K562 (cell line): ENCODE results near the gene HCRTR1. TPM values are rescaled to one million over a fixed set of nuclear protein-coding genes. Genes with fewer than 3 reads are reported as not detected.

Experiments
- ATAC-seq: fragments of 200-7000 bp; cut with Tn5 transposase; 3 replicates; pipeline ENCODE4 v1.9.1; 2020; ENCODE audit warnings: moderate library complexity
- BruUV-seq: library from RNA; stranded (reverse); fragments of 400-500 nt; replicated peaks from 2 replicates; lab custom pipeline; 2021; lab: Mats Ljungman, UMichigan
- CTCF ChIA-PET: fragments of 300-600 bp; formaldehyde crosslinking; extraction: SDS; loops from one replicate; lab custom pipeline; 2021; ENCODE audit warnings: low intra/inter-chr PET ratio; lab: Yijun Ruan, JAX
- POLR2A ChIA-PET: fragments of 300-600, 350-650 bp; sonication (Branson Sonifier 250); formaldehyde crosslinking; extraction: SDS; loops from one replicate; lab custom pipeline; 2021; ENCODE audit warnings: antibody characterized with exemption, inconsistent platforms; lab: Yijun Ruan, JAX
- DNase-seq, 4 experiments: peaks; one replicate each; pipeline versions ENCODE4 v3.0.0 to v3.0.0-alpha.2; 2011 to 2018; ENCODE audit warnings: low spot score in 3 of 4, mixed read lengths in 3 of 4; ENCODE audit errors: extremely low read depth in 1 of 4
- FAIRE-seq: peaks from 2 replicates; lab custom pipeline; 2011; peaks lifted over from hg19 to GRCh38; lab: Jason Lieb, UNC
- H2AFZ ChIP-seq: 2 replicates; pipeline ENCODE4 v1.6.0; 2011; ENCODE audit warnings: low read depth, low read length, control low read depth, inconsistent platforms
- H3K27ac ChIP-seq: fragments of 200-600 bp; 3 replicates; pipeline ENCODE4 v1.8.0; 2011; ENCODE audit warnings: low read depth, mild to moderate bottlenecking, control low read depth, inconsistent platforms, low read length, moderate library complexity, mixed read lengths; ENCODE audit errors: extremely low read depth
- H3K27me3 ChIP-seq, 2 experiments: fragments of 300-600 bp in 1 of 2; 2 replicates in 1 of 2; 3 replicates in 1 of 2; pipeline versions ENCODE4 v1.6.0 to v1.8.0; 2011; ENCODE audit warnings: inconsistent platforms in 2 of 2, low read length in 2 of 2, mild to moderate bottlenecking in 1 of 2, mixed read lengths in 1 of 2, moderate library complexity in 1 of 2; ENCODE audit not compliant: control insufficient read depth in 2 of 2, insufficient read depth in 2 of 2
- H3K36me3 ChIP-seq: fragments of 300-600 bp; 3 replicates; pipeline ENCODE4 v1.8.0; 2011; ENCODE audit warnings: mild to moderate bottlenecking, low read length, inconsistent platforms; ENCODE audit not compliant: control insufficient read depth, insufficient read depth
- H3K4me1 ChIP-seq, 2 experiments: fragments of 200-600 bp in 1 of 2; replicated peaks in 1 of 2; 2 replicates in 1 of 2; 3 replicates in 1 of 2; pipeline versions ENCODE4 v1.5.1 to v1.8.0; 2011; ENCODE audit warnings: inconsistent platforms in 2 of 2, low read length in 2 of 2, mild to moderate bottlenecking in 1 of 2, mixed read lengths in 1 of 2, moderate library complexity in 1 of 2; ENCODE audit not compliant: control insufficient read depth in 2 of 2, insufficient read depth in 2 of 2
- H3K4me2 ChIP-seq: 2 replicates; pipeline ENCODE4 v1.6.1; 2011; ENCODE audit warnings: low read length, control low read depth, inconsistent platforms, mixed read lengths; ENCODE audit not compliant: insufficient read depth
- H3K4me3 ChIP-seq: fragments of 200-600 bp; sonication (generic), shearing (Covaris generic); 2 replicates; pipeline ENCODE4 v1.5.1; 2016; ENCODE audit warnings: control low read depth, inconsistent platforms
- H3K79me2 ChIP-seq: fragments of 200-600 bp; 3 replicates; pipeline ENCODE4 v1.8.0; 2011; ENCODE audit warnings: low read length, inconsistent platforms; ENCODE audit not compliant: control insufficient read depth, insufficient read depth
- H3K9ac ChIP-seq, 2 experiments: 2 replicates each; pipeline versions ENCODE4 v1.6.0 to v1.6.1; 2011; ENCODE audit warnings: low read depth in 2 of 2, low read length in 2 of 2, control low read depth in 1 of 2, inconsistent platforms in 1 of 2, mild to moderate bottlenecking in 1 of 2, mixed read lengths in 1 of 2; ENCODE audit not compliant: insufficient read depth in 1 of 2
- H3K9me1 ChIP-seq: one replicate; pipeline ENCODE4 v1.6.0; 2011; ENCODE audit warnings: inconsistent platforms, mild to moderate bottlenecking, low read length, moderate library complexity; ENCODE audit not compliant: control insufficient read depth, insufficient read depth
- H3K9me3 ChIP-seq: replicated peaks from 2 replicates; pipeline ENCODE4 v1.5.1; 2011; ENCODE audit warnings: low read depth, low read length, inconsistent platforms; ENCODE audit not compliant: control insufficient read depth, insufficient read depth
- H4K20me1 ChIP-seq: replicated peaks from 2 replicates; pipeline ENCODE4 v1.6.1; 2011; ENCODE audit warnings: low read length, inconsistent platforms, mixed read lengths; ENCODE audit not compliant: control insufficient read depth, insufficient read depth
- AFF4 ChIP-seq: sonication (generic); formaldehyde crosslinking; IDR thresholded peaks from 2 replicates; pipeline ENCODE4 v1.8.0; 2023; ENCODE audit warnings: mild to moderate bottlenecking, missing genetic modification reagents
- BDP1 ChIP-seq: IDR thresholded peaks from 3 replicates; pipeline ENCODE4 v1.6.1; 2011; ENCODE audit not compliant: insufficient read length, insufficient read depth
- CBFA2T2 ChIP-seq: fragments of 450-650 bp; conservative IDR thresholded peaks from 2 replicates; pipeline ENCODE4 v1.6.1; 2017; ENCODE audit warnings: mild to moderate bottlenecking
- CREBBP ChIP-seq: IDR thresholded peaks from one replicate; pipeline ENCODE4 v1.6.1; 2012; ENCODE audit warnings: low read depth, mild to moderate bottlenecking, control low read depth, inconsistent platforms, low read length
- HDAC2 ChIP-seq: fragments of 450-650 bp; IDR thresholded peaks from 2 replicates; pipeline ENCODE4 v1.6.1; 2016; ENCODE audit warnings: mild to moderate bottlenecking
- MEF2D ChIP-seq: conservative IDR thresholded peaks from 2 replicates; pipeline ENCODE4 v1.6.1; 2016; ENCODE audit warnings: low read depth, missing genetic modification characterization, missing compliant biosample characterization
- PURB ChIP-seq: sonication (generic); formaldehyde crosslinking; IDR thresholded peaks from 2 replicates; pipeline ENCODE4 v1.9.0; 2021; ENCODE audit warnings: low read depth, mild to moderate bottlenecking, missing genetic modification reagents
- RUNX1 ChIP-seq: sonication (generic); IDR thresholded peaks from 2 replicates; pipeline ENCODE4 v1.6.1; 2016; ENCODE audit warnings: antibody characterized with exemption, low read depth
- ZNF175 ChIP-seq: fragments of 200-800 bp; sonication (Bioruptor generic); IDR thresholded peaks from 2 replicates; pipeline ENCODE4 v1.6.1; 2016; ENCODE audit warnings: low read depth, mild to moderate bottlenecking, missing genetic modification characterization, missing compliant biosample characterization
- ZZZ3 ChIP-seq: fragments of 450-650 bp; IDR thresholded peaks from 2 replicates; pipeline ENCODE4 v1.6.1; 2016; ENCODE audit warnings: antibody characterized with exemption, mild to moderate bottlenecking, moderate library complexity
- WGBS: fragments of 100-300 bp; shearing (Covaris generic); methylation state at CpG from one replicate; pipeline ENCODE4 v1.1.6; 2016; ENCODE audit warnings: low coverage, mixed read lengths; ENCODE audit not compliant: insufficient coverage; ENCODE audit errors: missing lambda C conversion rate; 5-methylcytosine and 5-hydroxymethylcytosine counted together
- in situ Hi-C: fragments of 300-500 bp; cut with MboI; formaldehyde crosslinking; loops from 4 replicates; pipeline ENCODE4 v1.15.0; 2018; ENCODE audit warnings: inconsistent platforms, mixed read lengths
- intact Hi-C: fragments of 100-400 bp; cut with micrococcal nuclease; formaldehyde crosslinking; loops from 2 replicates; pipeline ENCODE4 v1.14.2; 2022
- polyA plus RNA-seq, 8 experiments: library from polyadenylated mRNA; depleted of rRNA in 4 of 8; stranded (reverse) in 5 of 8; unstranded in 3 of 8; fragments of >200 nt; fragmentation: Nextera tagmentation in 2 of 8; fragmentation: Illumina TruSeq in 1 of 8; extraction: Ambion mirVana in 2 of 8; extraction: Trizol in 1 of 8; gene quantifications; 2 replicates each; pipeline versions ENCODE4 v1.2.1 to v1.2.3, GENCODE V29; 2011 to 2014; ENCODE audit warnings: inconsistent platforms in 1 of 8, missing spikeins in 1 of 8
- total RNA-seq, 7 experiments: library from RNA; depleted of rRNA in 6 of 7; stranded (reverse); fragments of >200 nt in 6 of 7; fragmentation: Illumina TruSeq in 2 of 7; extraction: Trizol in 2 of 7; gene quantifications; 2 replicates each; pipeline versions ENCODE4 v1.2.1 to v1.2.3, GENCODE V29; 2011 to 2021; ENCODE audit warnings: low replicate concordance in 1 of 7

The HCRTR1 gene
- total and polyA plus RNA-seq, 9 of the 15 experiments (the other 6 are each of a cell fraction or from before 2014, with no cell fraction given) = not detected

- Histone ChIP-seq H3K27me3 (peaks cover 38 to 84% of the 10 kb centered on the region in 2 experiments), H3K36me3 (no peaks in the 10 kb centered on the region), H4K20me1 (peaks cover 13% of the 10 kb centered on the region), H3K4me1 (peaks cover 0 to 21% of the 10 kb centered on the region in 2 experiments; a peak in 3 of 5 replicates), H3K9ac (no peak overlapping the region), H3K9me1 (no peaks in the 10 kb centered on the region), H3K4me2 (no peak overlapping the region), H3K27ac (no peak overlapping the region), H3K4me3 (no peak overlapping the region), H2AFZ (no peak overlapping the region), H3K79me2 (no peaks in the 10 kb centered on the region), H3K9me3 (no peaks in the 10 kb centered on the region)
- ATAC-seq (no peak), DNase-seq (no peak), FAIRE-seq (no peak)
- TF ChIP-seq CBFA2T2 (no peak), RUNX1 (no peak), AFF4 (no peak), ZNF175 (CRISPR knock-in tag) (no peak), PURB (no peak), BDP1 (no peak), CREBBP (no peak), HDAC2 (no peak), MEF2D (tag) (no peak), ZZZ3 (no peak)
- 3% methylated on average over 9 of the region's 11 CpGs for WGBS
- in situ Hi-C loops = loop anchor here (5.0 kb wide), 1 partner anchor 79 kb away; no protein-coding TSS in a partner anchor
- ChIA-PET POLR2A (no interaction called here), CTCF (no interaction called here)
- intact Hi-C loops = no loop called here
- BruUV-seq = no TSS peak
Measured at GRCh38 chr1:31668303-31668883, 50.9 kb downstream of the HCRTR1 start.
